ENCODE measurements around the gene PPM1F. TPM values are rescaled to one million over a fixed set of nuclear protein-coding genes. Genes with fewer than 3 reads are reported as not detected.

PPM1F gene
- total RNA-seq, 1 experiment from 2014 or later: 28.6 TPM

- H3K9me3 Mint-ChIP-seq: no peaks in the 10 kb centered on the region
Observed at GRCh38 chr22:21944871-21945270, 7.8 kb downstream of the PPM1F start.

GRCh38 chr22:21943571-21944448 is 8.8 kb downstream of the PPM1F start:
- H3K9me3 Mint-ChIP-seq: no peaks in the 10 kb centered on the region
- H3K27me3 Mint-ChIP-seq (ENCODE audit: low read depth): no peaks in the 10 kb centered on the region
- POLR2A ChIA-PET: no interaction called here
- DNase-seq (ENCODE audit: low spot score) (no peak), ATAC-seq (no peak)
- CTCF ChIA-PET: interaction anchor here (1.1 kb wide), 2 partner anchors 9 to 29 kb away, joined by 3 to 6 read pairs; partner anchors contain the start of gene PPM1F
- peaks cover 6% of the 10 kb centered on the region for H3K36me3 Mint-ChIP-seq
- no peak overlapping the region; the same call in 1 of the 2 replicates for H3K27ac Mint-ChIP-seq
- peaks cover 17% of the 10 kb centered on the region for H3K4me1 Mint-ChIP-seq
- no peak overlapping the region for H3K4me3 Mint-ChIP-seq
- TF ChIP-seq ZNF416 (CRISPR knock-in tag; IDR thresholded peaks at IDR 0.05) (no peak), NR1H2 (CRISPR knock-in tag; IDR thresholded peaks at IDR 0.05) (no peak), FOXK1 (CRISPR knock-in tag; IDR thresholded peaks at IDR 0.05) (no peak), GABPB1 (CRISPR knock-in tag; IDR thresholded peaks at IDR 0.05) (no peak), USF2 (CRISPR knock-in tag; IDR thresholded peaks at IDR 0.05) (no peak), MXD4 (CRISPR knock-in tag; IDR thresholded peaks at IDR 0.05; ENCODE audit: borderline replicate concordance) (no peak), USF1 (CRISPR knock-in tag; IDR thresholded peaks at IDR 0.05) (no peak), ATF3 (CRISPR knock-in tag; conservative IDR thresholded peaks at IDR 0.05) (no peak), SMAD3 (CRISPR knock-in tag; IDR thresholded peaks at IDR 0.05; ENCODE audit: borderline replicate concordance) (no peak), JUN (CRISPR knock-in tag; IDR thresholded peaks at IDR 0.05) (no peak), NR3C1 (CRISPR knock-in tag; conservative IDR thresholded peaks at IDR 0.05; ENCODE audit: low read depth) (no peak), CREB1 (CRISPR knock-in tag; IDR thresholded peaks at IDR 0.05) (no peak)

More at GRCh38 chr22:21944871-21945270, 7.8 kb downstream of the PPM1F start:
- TF ChIP-seq TEAD4 (CRISPR knock-in tag; IDR thresholded peaks at IDR 0.05): no peak
- TF ChIP-seq FOXK1 (CRISPR knock-in tag; IDR thresholded peaks at IDR 0.05): no peak
- no peak for TF ChIP-seq ATF2 (CRISPR knock-in tag; IDR thresholded peaks at IDR 0.05; ENCODE audit: borderline replicate concordance, low read depth)
- no peak for TF ChIP-seq GABPB1 (CRISPR knock-in tag; IDR thresholded peaks at IDR 0.05)
- no peak for TF ChIP-seq ZBTB43 (CRISPR knock-in tag; IDR thresholded peaks at IDR 0.05)
- no peak for TF ChIP-seq PRRX2 (CRISPR knock-in tag; IDR thresholded peaks at IDR 0.05)
- TF ChIP-seq ZNF263 (CRISPR knock-in tag; IDR thresholded peaks at IDR 0.05; ENCODE audit: low read depth): no peak
- no peak for TF ChIP-seq E2F1 (CRISPR knock-in tag; IDR thresholded peaks at IDR 0.05)
- TF ChIP-seq MXD4 (CRISPR knock-in tag; IDR thresholded peaks at IDR 0.05; ENCODE audit: borderline replicate concordance): no peak
- no peak for TF ChIP-seq ZNF423 (CRISPR knock-in tag; IDR thresholded peaks at IDR 0.05)
- no peak for TF ChIP-seq PREB (CRISPR knock-in tag; IDR thresholded peaks at IDR 0.05; ENCODE audit: borderline replicate concordance)
- TF ChIP-seq ETV6 (CRISPR knock-in tag; IDR thresholded peaks at IDR 0.05): no peak
- TF ChIP-seq JUN (CRISPR knock-in tag; IDR thresholded peaks at IDR 0.05): no peak
- TF ChIP-seq ZNF219 (CRISPR knock-in tag; IDR thresholded peaks at IDR 0.05; ENCODE audit: borderline replicate concordance): no peak
- no peak for TF ChIP-seq FOXJ3 (CRISPR knock-in tag; IDR thresholded peaks at IDR 0.05; ENCODE audit: borderline replicate concordance)
- H3K27ac Mint-ChIP-seq: no peak overlapping the region
- peaks cover 6% of the 10 kb centered on the region for H3K36me3 Mint-ChIP-seq
- ChIA-PET POLR2A (no interaction called here), CTCF (no interaction called here)
- H3K4me1 Mint-ChIP-seq: peaks cover 17% of the 10 kb centered on the region
- DNase-seq (ENCODE audit: low spot score) (no peak), ATAC-seq (no peak)
- no peak overlapping the region for H3K4me3 Mint-ChIP-seq
- peaks cover 4% of the 10 kb centered on the region for H3K27me3 Mint-ChIP-seq (ENCODE audit: low read depth)
